NCI-H146 treated with DMSO at 0.1 percent for 48 hours (cell line): Measurements from ENCODE around the gene HNRNPUL2.

Source experiments
- DNase-seq: peaks from one replicate; lab custom pipeline; 2025; ENCODE audit not compliant: unreplicated experiment; lab: John Stamatoyannopoulos, UW

Gene HNRNPUL2

GRCh38 chr11:62727872-62728170, 564 bp upstream of the HNRNPUL2 start:
- peak; percentile 93 for DNase-seq

GRCh38 chr11:62726915-62727164, 417 bp downstream of the HNRNPUL2 start:
- no peak for DNase-seq

GRCh38 chr11:62726156-62726914, 922 bp downstream of the HNRNPUL2 start:
- no peak for DNase-seq

GRCh38 chr11:62725646-62726045, 1.6 kb downstream of the HNRNPUL2 start:
- DNase-seq, result peak; percentile 17

- DNase-seq, result no peak
Measured at GRCh38 chr11:62724171-62724570, 3.1 kb downstream of the HNRNPUL2 start.

- no peak for DNase-seq
Measured at GRCh38 chr11:62721994-62722393, 5.3 kb downstream of the HNRNPUL2 start.

GRCh38 chr11:62719302-62719978, 7.8 kb downstream of the HNRNPUL2 start:
- DNase-seq, result no peak

- DNase-seq, result no peak
Measured at GRCh38 chr11:62716816-62717215, 10.4 kb downstream of the HNRNPUL2 start.

- no peak for DNase-seq
Measured at GRCh38 chr11:62716206-62716605, 11.1 kb downstream of the HNRNPUL2 start.

GRCh38 chr11:62715150-62716130, 11.8 kb downstream of the HNRNPUL2 start:
- DNase-seq, result no peak

GRCh38 chr11:62713343-62713742, 13.9 kb downstream of the HNRNPUL2 start:
- no peak for DNase-seq

GRCh38 chr11:62712861-62713260, 14.4 kb downstream of the HNRNPUL2 start:
- no peak for DNase-seq

GRCh38 chr11:62712276-62712812, 14.9 kb downstream of the HNRNPUL2 start:
- no peak for DNase-seq

- DNase-seq, result no peak
Measured at GRCh38 chr11:62710001-62710345, 17.3 kb downstream of the HNRNPUL2 start.

- peak; percentile 97 for DNase-seq
Measured at GRCh38 chr11:62709247-62710000, 17.8 kb downstream of the HNRNPUL2 start.

GRCh38 chr11:62708793-62709192, 18.5 kb downstream of the HNRNPUL2 start:
- peak; percentile 77 for DNase-seq

GRCh38 chr11:62708392-62708791, 18.9 kb downstream of the HNRNPUL2 start:
- no peak for DNase-seq

GRCh38 chr11:62707277-62707861, 19.9 kb downstream of the HNRNPUL2 start, which contains the start of the genes BSCL2 and GNG3:
Gene BSCL2, minus strand, starts transcription at chr11:62707424. Its CDS starts 229 bp downstream, at chr11:62707195.
Gene GNG3, plus strand, starts transcription at chr11:62707676. Its CDS starts 620 bp downstream, at chr11:62708296.
- no peak for DNase-seq

- no peak for DNase-seq
Measured at GRCh38 chr11:62706850-62707247, 20.4 kb downstream of the HNRNPUL2 start.
